ENCODE results near the gene TSGA10IP. TPM values are rescaled to one million over a fixed set of nuclear protein-coding genes. Genes with fewer than 3 reads are reported as not detected.

The TSGA10IP gene
- total and polyA plus RNA-seq, 11 donors = 0.51 TPM; not detected in 10

DNA sequence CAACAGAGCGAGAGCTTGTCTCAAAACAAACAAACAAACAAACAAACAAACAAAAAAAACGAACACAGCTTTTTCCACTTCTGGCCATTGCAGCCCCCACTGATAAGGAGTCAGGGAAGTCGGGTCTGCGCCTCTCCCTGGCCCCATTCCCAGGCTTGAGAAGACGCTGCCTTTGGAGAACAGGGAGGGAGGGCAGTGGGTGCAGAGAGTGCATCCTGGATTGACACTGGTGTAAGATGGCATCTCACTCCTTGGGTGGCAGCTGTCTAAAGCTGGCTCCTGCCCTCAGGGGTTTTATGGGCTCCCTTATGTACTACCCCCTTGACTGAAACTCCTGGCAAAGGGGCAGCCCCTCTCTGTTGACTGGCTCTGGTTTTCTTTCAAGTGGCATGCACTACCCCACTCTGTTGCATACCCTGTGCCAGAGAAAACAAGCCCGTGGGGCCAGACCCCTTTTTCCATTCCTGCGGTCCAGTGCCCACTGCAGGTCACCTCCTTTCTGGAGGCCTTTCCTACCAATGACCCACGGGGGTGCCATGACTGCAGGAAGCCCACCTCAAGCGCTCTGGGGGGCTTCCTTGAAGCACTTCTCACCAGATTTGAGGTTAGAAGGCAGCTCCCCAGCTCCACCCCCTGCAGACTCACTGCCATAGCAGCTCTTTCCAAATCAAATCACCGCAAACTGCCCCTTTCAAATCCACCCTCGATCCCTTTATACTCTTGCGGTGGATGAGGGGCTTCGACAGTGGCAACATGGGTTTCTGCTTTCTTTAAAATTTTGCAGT, 13.3 kb upstream of the TSGA10IP start:
- Histone ChIP-seq H3K4me1 (peaks cover 0 to 20% (median 0%) of the 10 kb centered on the region in 12 donors), H3K9me3 (no peaks in the 10 kb centered on the region), H3K27ac (no peak overlapping the region), H3K4me3 (no peak overlapping the region), H3K36me3 (no peaks in the 10 kb centered on the region), H3K27me3 (peaks cover 0 to 11% (median 0%) of the 10 kb centered on the region in 9 donors)
- DNase-seq = no peak
- intact Hi-C loops (cut with DNase I) = no loop called here
- no peak for ATAC-seq
- 51 to 56% (median 54%) methylated on average over 13 of the region's 13 CpGs for WGBS, 4 donors
- TF ChIP-seq POLR2A (IDR thresholded peaks at IDR 0.05) = no peak
- TF ChIP-seq, protein P1, sequence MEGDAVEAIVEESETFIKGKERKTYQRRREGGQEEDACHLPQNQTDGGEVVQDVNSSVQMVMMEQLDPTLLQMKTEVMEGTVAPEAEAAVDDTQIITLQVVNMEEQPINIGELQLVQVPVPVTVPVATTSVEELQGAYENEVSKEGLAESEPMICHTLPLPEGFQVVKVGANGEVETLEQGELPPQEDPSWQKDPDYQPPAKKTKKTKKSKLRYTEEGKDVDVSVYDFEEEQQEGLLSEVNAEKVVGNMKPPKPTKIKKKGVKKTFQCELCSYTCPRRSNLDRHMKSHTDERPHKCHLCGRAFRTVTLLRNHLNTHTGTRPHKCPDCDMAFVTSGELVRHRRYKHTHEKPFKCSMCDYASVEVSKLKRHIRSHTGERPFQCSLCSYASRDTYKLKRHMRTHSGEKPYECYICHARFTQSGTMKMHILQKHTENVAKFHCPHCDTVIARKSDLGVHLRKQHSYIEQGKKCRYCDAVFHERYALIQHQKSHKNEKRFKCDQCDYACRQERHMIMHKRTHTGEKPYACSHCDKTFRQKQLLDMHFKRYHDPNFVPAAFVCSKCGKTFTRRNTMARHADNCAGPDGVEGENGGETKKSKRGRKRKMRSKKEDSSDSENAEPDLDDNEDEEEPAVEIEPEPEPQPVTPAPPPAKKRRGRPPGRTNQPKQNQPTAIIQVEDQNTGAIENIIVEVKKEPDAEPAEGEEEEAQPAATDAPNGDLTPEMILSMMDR (IDR thresholded peaks at IDR 0.05) = no peak

GRCh38 chr11:65932558-65932919, 12.7 kb upstream of the TSGA10IP start:
- WGBS, 4 donors = 29 to 40% (median 37%) methylated on average over 9 of the region's 9 CpGs

DNA sequence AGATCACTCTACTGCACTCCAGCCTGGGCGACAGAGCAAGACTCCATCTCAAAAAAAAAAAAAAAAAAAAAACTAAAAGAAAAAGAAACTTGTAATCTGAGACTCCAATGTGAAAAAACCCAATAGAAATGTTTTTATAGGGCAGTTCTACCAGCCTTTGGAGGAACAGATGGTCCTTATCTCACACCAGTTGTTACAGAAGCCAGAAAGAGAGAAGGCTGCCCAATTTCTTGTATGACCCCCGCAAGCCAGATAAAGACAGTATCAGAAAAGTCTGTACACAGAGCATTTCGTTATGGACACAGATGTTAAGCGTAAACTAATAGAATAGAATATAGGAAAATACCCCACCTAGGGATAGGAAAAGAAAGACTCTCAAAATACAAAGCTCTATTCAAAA, 11.3 kb upstream of the TSGA10IP start:
- ATAC-seq = no peak
- Histone ChIP-seq H3K36me3 (no peaks in the 10 kb centered on the region), H3K4me3 (no peak overlapping the region), H3K9me3 (no peaks in the 10 kb centered on the region), H3K27ac (no peak overlapping the region), H3K27me3 (peaks cover 0 to 23% (median 0%) of the 10 kb centered on the region in 9 donors), H3K4me1 (peaks cover 0 to 1% (median 0%) of the 10 kb centered on the region in 12 donors)
- WGBS, 4 donors = 48 to 59% (median 53%) methylated on average over 4 of the region's 4 CpGs
- TF ChIP-seq, protein P1 (IDR thresholded peaks at IDR 0.05) = no peak
- TF ChIP-seq POLR2A (IDR thresholded peaks at IDR 0.05) = no peak
- intact Hi-C loops (cut with DNase I) = no loop called here
- DNase-seq = no peak

More at GRCh38 chr11:65932558-65932919, 12.7 kb upstream of the TSGA10IP start:
- Histone ChIP-seq H3K9me3 (no peaks in the 10 kb centered on the region), H3K4me3 (no peak overlapping the region), H3K27me3 (peaks cover 0 to 17% (median 0%) of the 10 kb centered on the region in 9 donors), H3K4me1 (peaks cover 0 to 14% (median 0%) of the 10 kb centered on the region in 12 donors), H3K36me3 (no peaks in the 10 kb centered on the region), H3K27ac (no peak overlapping the region)
- intact Hi-C loops (cut with DNase I) = no loop called here
- DNase-seq (no peak), ATAC-seq (no peak)
- TF ChIP-seq POLR2A (IDR thresholded peaks at IDR 0.05) = no peak
- TF ChIP-seq, protein P1 (IDR thresholded peaks at IDR 0.05) = no peak

DNA sequence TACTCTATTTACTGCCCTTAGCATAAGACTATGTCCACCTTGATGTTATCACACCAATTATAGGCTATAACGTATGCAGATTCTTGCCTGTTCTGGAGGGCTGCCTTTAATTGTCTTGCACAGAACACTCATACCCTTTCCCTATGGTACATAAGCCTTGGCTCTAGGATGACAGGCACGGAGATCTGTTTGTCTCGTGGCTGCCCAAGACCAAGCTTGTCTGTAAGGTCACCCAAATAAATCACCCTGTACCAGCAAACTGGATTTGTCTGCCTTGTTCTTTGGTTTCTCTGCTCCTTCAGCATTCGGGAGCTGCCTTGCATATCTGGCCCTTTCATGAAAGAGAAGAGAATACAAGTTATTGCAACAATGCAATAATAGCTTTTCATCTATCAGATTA, 7.5 kb upstream of the TSGA10IP start:
- Histone ChIP-seq H3K4me3 (no peak overlapping the region), H3K27ac (no peak overlapping the region), H3K27me3 (peaks cover 0 to 28% (median 4%) of the 10 kb centered on the region in 9 donors), H3K36me3 (no peaks in the 10 kb centered on the region), H3K9me3 (no peaks in the 10 kb centered on the region), H3K4me1 (peaks cover 0 to 19% (median 0%) of the 10 kb centered on the region in 12 donors)
- TF ChIP-seq POLR2A (IDR thresholded peaks at IDR 0.05) = no peak
- TF ChIP-seq, protein P1 (IDR thresholded peaks at IDR 0.05) = no peak
- DNase-seq = no peak
- 48 to 73% (median 56%) methylated on average over 4 of the region's 4 CpGs for WGBS, 4 donors
- ATAC-seq = no peak
- intact Hi-C loops (cut with DNase I) = no loop called here

Data from heart left ventricle (tissue), 16 donors.